ENCODE data around the gene COL5A1. TPM values are rescaled to one million over a fixed set of nuclear protein-coding genes. Genes with fewer than 3 reads are reported as not detected.

COL5A1 gene
- total RNA-seq, 1 donor from 2014 or later = 435 TPM

Small RNA genes lying within 50 kb of the gene (small RNA-seq; reads per million reads assigned to genes)
- gene AL603650.1 (ENCODE audit: low replicate concordance) (not detected), gene MIR3689A (ENCODE audit: low replicate concordance) (not detected), gene MIR3689B (ENCODE audit: low replicate concordance) (not detected), gene MIR3689C (ENCODE audit: low replicate concordance) (not detected), gene MIR3689D1 (ENCODE audit: low replicate concordance) (not detected), gene MIR3689D2 (ENCODE audit: low replicate concordance) (not detected), gene MIR3689E (ENCODE audit: low replicate concordance) (not detected), gene MIR3689F (ENCODE audit: low replicate concordance) (not detected)

Other genes starting within 250 kb of the COL5A1 start
- not detected for gene FCN2, start 239.0 kb downstream of the COL5A1 start, total RNA-seq

Data from tongue (tissue), 2 donors.